ENCODE data around the gene HSDL2.
A peak's percentile ranks its signal among the peaks of the same experiment; 100 is the strongest.

Gene HSDL2

GRCh38 chr9:112446080-112446479, 66.2 kb downstream of the HSDL2 start:
- Histone ChIP-seq H3K9me3 (ENCODE audit: control insufficient read depth, low read length) (no peaks in the 10 kb centered on the region), H3K18ac (ENCODE audit: low read depth in 1 of 2, low read length in 2 of 2) (no peak overlapping the region), H3K4me2 (ENCODE audit: low read length, poor library complexity, severe bottlenecking) (no peak overlapping the region), H3K14ac (ENCODE audit: low read length in 2 of 2) (no peak overlapping the region), H3K4ac (ENCODE audit: low read depth in 1 of 2, low read length in 2 of 2) (no peak overlapping the region), H3K27me3 (ENCODE audit: control insufficient read depth in 1 of 2, insufficient read depth in 1 of 2, low read length in 2 of 2) (no peaks in the 10 kb centered on the region), H2BK5ac (ENCODE audit: low read depth, low read length, poor library complexity, severe bottlenecking) (no peak overlapping the region), H3K79me1 (replicated peaks; ENCODE audit: low read length, poor library complexity, severe bottlenecking) (peaks cover 9% of the 10 kb centered on the region), H3K4me1 (ENCODE audit: control insufficient read depth, insufficient read depth, low read depth, low read length) (peaks cover 2% of the 10 kb centered on the region), H2AFZ (ENCODE audit: low read depth, low read length) (no peak overlapping the region), H2BK120ac (ENCODE audit: low read depth, low read length) (no peak overlapping the region), H3K36me3 (ENCODE audit: control insufficient read depth in 1 of 2, insufficient read depth in 2 of 2, low read depth in 1 of 2, low read length in 2 of 2) (peaks cover 5 to 30% of the 10 kb centered on the region in 2 experiments), H3K9ac (ENCODE audit: low read length) (no peak overlapping the region), H3K27ac (ENCODE audit: low read length, poor library complexity, severe bottlenecking) (no peak overlapping the region), H2AK5ac (ENCODE audit: low read length, severe bottlenecking) (no peak overlapping the region), H2BK12ac (ENCODE audit: low read length in 2 of 2) (no peak overlapping the region), H4K91ac (ENCODE audit: low read length) (no peak overlapping the region), H4K8ac (ENCODE audit: low read length) (no peak overlapping the region), H2BK15ac (ENCODE audit: low read depth, poor library complexity, severe bottlenecking) (no peak overlapping the region), H3K23ac (ENCODE audit: low read length in 2 of 2) (no peak overlapping the region), H3K4me3 (ENCODE audit: insufficient read depth in 1 of 2, low read depth in 1 of 2, low read length in 2 of 2) (no peak overlapping the region)
- 92% methylated on average over 2 of the region's 2 CpGs for WGBS
- no peak for DNase-seq

DNA sequence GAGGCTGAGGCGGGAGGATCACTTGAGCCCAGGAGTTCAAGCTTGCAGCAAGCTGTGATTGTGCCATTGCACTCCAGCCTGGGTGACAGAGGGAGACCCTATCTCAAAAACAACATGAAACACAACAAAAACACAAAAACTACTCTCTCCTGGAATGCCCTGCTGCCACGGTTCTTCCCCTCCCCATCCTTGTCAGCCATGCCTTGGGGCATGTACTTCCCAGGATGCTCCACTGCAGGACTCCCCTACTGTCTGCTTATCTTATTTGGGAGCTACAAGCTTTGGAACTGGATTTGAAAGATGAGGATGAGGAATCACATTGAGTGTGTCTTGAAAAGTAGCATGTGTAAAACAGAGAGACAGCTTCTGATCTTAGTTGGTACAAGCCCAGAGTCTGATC, 66.6 kb downstream of the HSDL2 start:
- H3K4ac ChIP-seq (ENCODE audit: low read depth in 1 of 2, low read length in 2 of 2) = no peak overlapping the region
- no peak overlapping the region for H3K14ac ChIP-seq (ENCODE audit: low read length in 2 of 2)
- H3K4me3 ChIP-seq (ENCODE audit: insufficient read depth in 1 of 2, low read depth in 1 of 2, low read length in 2 of 2) = no peak overlapping the region
- H2AK5ac ChIP-seq (ENCODE audit: low read length, severe bottlenecking) = no peak overlapping the region
- no peak overlapping the region for H3K18ac ChIP-seq (ENCODE audit: low read depth in 1 of 2, low read length in 2 of 2)
- peaks cover 9% of the 10 kb centered on the region for H3K79me1 ChIP-seq (replicated peaks; ENCODE audit: low read length, poor library complexity, severe bottlenecking)
- H4K91ac ChIP-seq (ENCODE audit: low read length) = no peak overlapping the region
- H3K9me3 ChIP-seq (ENCODE audit: control insufficient read depth, low read length) = no peaks in the 10 kb centered on the region
- no peak overlapping the region for H2BK12ac ChIP-seq (ENCODE audit: low read length in 2 of 2)
- H3K4me1 ChIP-seq (ENCODE audit: control insufficient read depth, insufficient read depth, low read depth, low read length) = peaks cover 2% of the 10 kb centered on the region
- H3K36me3 ChIP-seq (ENCODE audit: control insufficient read depth in 1 of 2, insufficient read depth in 2 of 2, low read depth in 1 of 2, low read length in 2 of 2) = peaks cover 5 to 29% of the 10 kb centered on the region in 2 experiments
- H2BK120ac ChIP-seq (ENCODE audit: low read depth, low read length) = no peak overlapping the region
- H4K8ac ChIP-seq (ENCODE audit: low read length) = no peak overlapping the region
- no peak overlapping the region for H2BK15ac ChIP-seq (ENCODE audit: low read depth, poor library complexity, severe bottlenecking)
- H3K9ac ChIP-seq (ENCODE audit: low read length) = no peak overlapping the region
- no peak overlapping the region for H3K4me2 ChIP-seq (ENCODE audit: low read length, poor library complexity, severe bottlenecking)
- H2BK5ac ChIP-seq (ENCODE audit: low read depth, low read length, poor library complexity, severe bottlenecking) = no peak overlapping the region
- H3K27me3 ChIP-seq (ENCODE audit: control insufficient read depth in 1 of 2, insufficient read depth in 1 of 2, low read length in 2 of 2) = no peaks in the 10 kb centered on the region
- DNase-seq = no peak
- no peak overlapping the region for H3K27ac ChIP-seq (ENCODE audit: low read length, poor library complexity, severe bottlenecking)
- no peak overlapping the region for H2AFZ ChIP-seq (ENCODE audit: low read depth, low read length)
- no peak overlapping the region for H3K23ac ChIP-seq (ENCODE audit: low read length in 2 of 2)
- WGBS = 79% methylated on average over 2 of the region's 2 CpGs

GRCh38 chr9:112447283-112447761, 67.4 kb downstream of the HSDL2 start:
- H3K4me1 ChIP-seq (ENCODE audit: control insufficient read depth, insufficient read depth, low read depth, low read length) = peaks cover 2% of the 10 kb centered on the region
- no peak overlapping the region for H4K8ac ChIP-seq (ENCODE audit: low read length)
- H2AFZ ChIP-seq (ENCODE audit: low read depth, low read length) = no peak overlapping the region
- H3K4ac ChIP-seq (ENCODE audit: low read depth in 1 of 2, low read length in 2 of 2) = no peak overlapping the region
- no peak overlapping the region for H2BK5ac ChIP-seq (ENCODE audit: low read depth, low read length, poor library complexity, severe bottlenecking)
- H3K14ac ChIP-seq (ENCODE audit: low read length in 2 of 2) = no peak overlapping the region
- H3K9ac ChIP-seq (ENCODE audit: low read length) = peak overlapping the region; percentile 61
- H2AK5ac ChIP-seq (ENCODE audit: low read length, severe bottlenecking) = no peak overlapping the region
- H2BK15ac ChIP-seq (ENCODE audit: low read depth, poor library complexity, severe bottlenecking) = no peak overlapping the region
- H3K23ac ChIP-seq (ENCODE audit: low read length in 2 of 2) = no peak overlapping the region
- no peaks in the 10 kb centered on the region for H3K27me3 ChIP-seq (ENCODE audit: control insufficient read depth in 1 of 2, insufficient read depth in 1 of 2, low read length in 2 of 2)
- peak; percentile 31 for DNase-seq
- 49% methylated on average over 1 of the region's 2 CpGs for WGBS
- H3K27ac ChIP-seq (ENCODE audit: low read length, poor library complexity, severe bottlenecking) = no peak overlapping the region
- H3K9me3 ChIP-seq (ENCODE audit: control insufficient read depth, low read length) = no peaks in the 10 kb centered on the region
- peaks cover 5 to 31% of the 10 kb centered on the region in 2 experiments for H3K36me3 ChIP-seq (ENCODE audit: control insufficient read depth in 1 of 2, insufficient read depth in 2 of 2, low read depth in 1 of 2, low read length in 2 of 2)
- H4K91ac ChIP-seq (ENCODE audit: low read length) = no peak overlapping the region
- H3K4me3 ChIP-seq (ENCODE audit: insufficient read depth in 1 of 2, low read depth in 1 of 2, low read length in 2 of 2) = no peak overlapping the region
- no peak overlapping the region for H2BK120ac ChIP-seq (ENCODE audit: low read depth, low read length)
- H3K4me2 ChIP-seq (ENCODE audit: low read length, poor library complexity, severe bottlenecking) = no peak overlapping the region
- no peak overlapping the region for H2BK12ac ChIP-seq (ENCODE audit: low read length in 2 of 2)
- H3K18ac ChIP-seq (ENCODE audit: low read depth in 1 of 2, low read length in 2 of 2) = no peak overlapping the region
- peaks cover 9% of the 10 kb centered on the region for H3K79me1 ChIP-seq (replicated peaks; ENCODE audit: low read length, poor library complexity, severe bottlenecking)

- H2BK12ac ChIP-seq (ENCODE audit: low read length in 2 of 2) = no peak overlapping the region
- WGBS = no CpG with 5 or more reads among the region's 1 CpG
- no peak for DNase-seq
- H3K14ac ChIP-seq (ENCODE audit: low read length in 2 of 2) = no peak overlapping the region
- no peak overlapping the region for H3K9ac ChIP-seq (ENCODE audit: low read length)
- H3K79me1 ChIP-seq (replicated peaks; ENCODE audit: low read length, poor library complexity, severe bottlenecking) = peaks cover 3% of the 10 kb centered on the region
- no peak overlapping the region for H2BK15ac ChIP-seq (ENCODE audit: low read depth, poor library complexity, severe bottlenecking)
- H2AFZ ChIP-seq (ENCODE audit: low read depth, low read length) = no peak overlapping the region
- H3K4ac ChIP-seq (ENCODE audit: low read depth in 1 of 2, low read length in 2 of 2) = no peak overlapping the region
- no peak overlapping the region for H4K91ac ChIP-seq (ENCODE audit: low read length)
- no peak overlapping the region for H3K23ac ChIP-seq (ENCODE audit: low read length in 2 of 2)
- H2AK5ac ChIP-seq (ENCODE audit: low read length, severe bottlenecking) = no peak overlapping the region
- no peak overlapping the region for H3K27ac ChIP-seq (ENCODE audit: low read length, poor library complexity, severe bottlenecking)
- no peak overlapping the region for H2BK120ac ChIP-seq (ENCODE audit: low read depth, low read length)
- H3K4me3 ChIP-seq (ENCODE audit: insufficient read depth in 1 of 2, low read depth in 1 of 2, low read length in 2 of 2) = no peak overlapping the region
- no peak overlapping the region for H2BK5ac ChIP-seq (ENCODE audit: low read depth, low read length, poor library complexity, severe bottlenecking)
- peaks cover 4 to 83% of the 10 kb centered on the region in 2 experiments for H3K36me3 ChIP-seq (ENCODE audit: control insufficient read depth in 1 of 2, insufficient read depth in 2 of 2, low read depth in 1 of 2, low read length in 2 of 2)
- H3K4me2 ChIP-seq (ENCODE audit: low read length, poor library complexity, severe bottlenecking) = no peak overlapping the region
- H4K8ac ChIP-seq (ENCODE audit: low read length) = no peak overlapping the region
- H3K18ac ChIP-seq (ENCODE audit: low read depth in 1 of 2, low read length in 2 of 2) = no peak overlapping the region
- no peaks in the 10 kb centered on the region for H3K27me3 ChIP-seq (ENCODE audit: control insufficient read depth in 1 of 2, insufficient read depth in 1 of 2, low read length in 2 of 2)
- H3K9me3 ChIP-seq (ENCODE audit: control insufficient read depth, low read length) = no peaks in the 10 kb centered on the region
- no peaks in the 10 kb centered on the region for H3K4me1 ChIP-seq (ENCODE audit: control insufficient read depth, insufficient read depth, low read depth, low read length)
Measured at GRCh38 chr9:112462855-112463254, 82.9 kb downstream of the HSDL2 start.
